ENCODE results near the gene SLU7.

Gene SLU7

DNA sequence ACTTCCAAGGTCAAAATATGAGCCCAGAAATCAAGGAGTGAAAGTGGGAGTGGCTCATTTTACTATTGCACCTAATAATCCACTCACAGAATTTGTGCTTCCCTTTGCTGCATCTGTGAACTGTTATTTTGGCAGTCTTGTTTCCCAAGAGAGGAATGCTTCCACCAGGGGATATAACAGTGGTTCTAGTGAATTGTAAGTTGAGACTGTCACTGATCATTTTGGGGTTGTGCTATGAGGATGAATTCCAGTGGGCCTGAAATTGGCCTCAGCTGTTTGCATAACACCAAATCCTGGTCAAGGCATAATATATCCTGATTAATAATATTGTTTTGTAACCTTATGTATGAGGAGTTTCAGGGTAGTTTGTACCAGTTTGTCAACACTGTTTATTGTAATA, 33.4 kb downstream of the SLU7 start:
- H3K4me1 ChIP-seq (ENCODE audit: insufficient read depth, insufficient read length): no peaks in the 10 kb centered on the region
- H3K9ac ChIP-seq (ENCODE audit: insufficient read length, low read depth): no peak overlapping the region
- TF ChIP-seq SUZ12 (IDR thresholded peaks at IDR 0.05; ENCODE audit: extremely low read depth, insufficient read depth, insufficient read length) (no peak), ZNF274 (IDR thresholded peaks at IDR 0.05; ENCODE audit: low read depth, low read length) (no peak), YY1 (IDR thresholded peaks at IDR 0.05; ENCODE audit: insufficient read depth, insufficient read length) (no peak)
- no peak overlapping the region for H3K4me3 ChIP-seq (ENCODE audit: insufficient read length, low read depth)
- H3K36me3 ChIP-seq (ENCODE audit: insufficient read depth, insufficient read length, low read length): no peaks in the 10 kb centered on the region
- H3K9me3 ChIP-seq (ENCODE audit: insufficient read depth, low read length): peaks cover 10% of the 10 kb centered on the region; the same call in 1 of the 2 replicates
- no peak for DNase-seq (ENCODE audit: low read depth, low spot score)
- no peaks in the 10 kb centered on the region for H3K27me3 ChIP-seq (ENCODE audit: insufficient read depth, insufficient read length)

DNA sequence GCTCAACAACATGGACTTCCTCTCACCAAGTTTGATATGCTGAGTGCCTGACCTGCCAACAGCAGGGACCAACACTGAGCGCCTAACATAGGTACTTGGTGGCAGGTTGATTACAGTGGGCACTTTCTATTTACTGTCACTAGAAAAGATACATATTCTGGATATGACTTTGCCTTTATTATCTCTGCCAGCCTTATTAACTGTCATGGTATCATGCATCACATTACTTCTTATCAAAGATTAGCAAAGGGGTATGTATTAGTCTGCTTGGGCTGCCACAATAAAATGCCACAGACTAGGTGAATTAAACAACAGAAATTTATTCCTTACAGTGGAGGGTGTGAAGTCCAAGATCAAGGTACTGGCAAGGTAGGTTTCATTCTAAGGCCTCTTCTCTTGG, 34.2 kb downstream of the SLU7 start:
- no peak for TF ChIP-seq ZNF274 (IDR thresholded peaks at IDR 0.05; ENCODE audit: low read depth, low read length)
- TF ChIP-seq SUZ12 (IDR thresholded peaks at IDR 0.05; ENCODE audit: extremely low read depth, insufficient read depth, insufficient read length): no peak
- TF ChIP-seq YY1 (IDR thresholded peaks at IDR 0.05; ENCODE audit: insufficient read depth, insufficient read length): no peak
- Histone ChIP-seq H3K4me1 (ENCODE audit: insufficient read depth, insufficient read length) (no peaks in the 10 kb centered on the region), H3K9me3 (ENCODE audit: insufficient read depth, low read length) (peaks cover 10% of the 10 kb centered on the region; the same call in 1 of the 2 replicates), H3K4me3 (ENCODE audit: insufficient read length, low read depth) (no peak overlapping the region), H3K9ac (ENCODE audit: insufficient read length, low read depth) (no peak overlapping the region), H3K36me3 (ENCODE audit: insufficient read depth, insufficient read length, low read length) (no peaks in the 10 kb centered on the region), H3K27me3 (ENCODE audit: insufficient read depth, insufficient read length) (no peaks in the 10 kb centered on the region)
- DNase-seq (ENCODE audit: low read depth, low spot score): no peak

DNA sequence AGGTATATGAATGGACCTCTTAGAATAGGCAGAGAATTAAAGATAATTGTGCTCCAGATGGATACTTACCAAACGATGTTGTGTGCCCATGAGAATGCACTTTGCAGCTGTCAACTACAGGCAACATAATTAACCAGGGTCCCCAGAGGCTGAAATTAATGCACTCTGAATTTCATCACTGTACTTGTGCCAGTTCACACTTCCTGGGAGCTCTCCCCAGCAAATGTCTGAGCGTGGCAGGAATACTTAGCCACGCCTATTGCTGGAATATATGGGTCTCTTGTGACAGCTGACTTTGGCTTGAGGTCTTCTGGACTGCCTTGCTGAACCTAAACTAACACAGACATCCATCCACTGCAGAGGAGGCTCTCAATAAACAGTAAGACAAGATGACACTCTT, 36.5 kb downstream of the SLU7 start:
- no peaks in the 10 kb centered on the region for H3K36me3 ChIP-seq (ENCODE audit: insufficient read depth, insufficient read length, low read length)
- H3K4me1 ChIP-seq (ENCODE audit: insufficient read depth, insufficient read length): no peaks in the 10 kb centered on the region
- TF ChIP-seq SUZ12 (IDR thresholded peaks at IDR 0.05; ENCODE audit: extremely low read depth, insufficient read depth, insufficient read length) (no peak), YY1 (IDR thresholded peaks at IDR 0.05; ENCODE audit: insufficient read depth, insufficient read length) (no peak), ZNF274 (IDR thresholded peaks at IDR 0.05; ENCODE audit: low read depth, low read length) (no peak)
- H3K9ac ChIP-seq (ENCODE audit: insufficient read length, low read depth): no peak overlapping the region
- no peaks in the 10 kb centered on the region for H3K27me3 ChIP-seq (ENCODE audit: insufficient read depth, insufficient read length)
- peaks cover 3% of the 10 kb centered on the region; the same call in 1 of the 2 replicates for H3K9me3 ChIP-seq (ENCODE audit: insufficient read depth, low read length)
- no peak for DNase-seq (ENCODE audit: low read depth, low spot score)
- no peak overlapping the region for H3K4me3 ChIP-seq (ENCODE audit: insufficient read length, low read depth)

DNA sequence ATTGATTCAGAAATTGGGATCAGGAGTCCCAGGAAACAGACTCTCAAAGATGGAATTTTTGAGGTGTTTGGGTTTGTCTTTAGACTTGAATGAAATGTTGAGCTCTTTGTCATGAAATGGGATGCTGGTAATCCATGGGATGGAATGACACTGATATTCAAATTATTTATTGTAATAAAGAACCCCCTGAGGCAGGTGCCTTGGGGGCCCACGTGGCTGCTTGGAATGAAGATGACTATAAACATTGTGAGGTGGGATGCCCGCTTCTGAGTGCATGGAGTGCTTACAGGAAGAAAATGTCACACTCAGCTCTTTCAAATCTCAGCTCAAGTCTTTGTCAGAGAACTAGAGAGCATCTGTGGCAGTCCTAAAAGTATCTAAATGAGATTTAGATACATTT, 38.8 kb downstream of the SLU7 start:
- TF ChIP-seq SUZ12 (IDR thresholded peaks at IDR 0.05; ENCODE audit: extremely low read depth, insufficient read depth, insufficient read length) (no peak), YY1 (IDR thresholded peaks at IDR 0.05; ENCODE audit: insufficient read depth, insufficient read length) (no peak), ZNF274 (IDR thresholded peaks at IDR 0.05; ENCODE audit: low read depth, low read length) (no peak)
- Histone ChIP-seq H3K9ac (ENCODE audit: insufficient read length, low read depth) (no peak overlapping the region), H3K4me3 (ENCODE audit: insufficient read length, low read depth) (no peak overlapping the region), H3K27me3 (ENCODE audit: insufficient read depth, insufficient read length) (no peaks in the 10 kb centered on the region), H3K4me1 (ENCODE audit: insufficient read depth, insufficient read length) (no peaks in the 10 kb centered on the region), H3K36me3 (ENCODE audit: insufficient read depth, insufficient read length, low read length) (no peaks in the 10 kb centered on the region), H3K9me3 (ENCODE audit: insufficient read depth, low read length) (no peaks in the 10 kb centered on the region)
- DNase-seq (ENCODE audit: low read depth, low spot score): no peak

DNA sequence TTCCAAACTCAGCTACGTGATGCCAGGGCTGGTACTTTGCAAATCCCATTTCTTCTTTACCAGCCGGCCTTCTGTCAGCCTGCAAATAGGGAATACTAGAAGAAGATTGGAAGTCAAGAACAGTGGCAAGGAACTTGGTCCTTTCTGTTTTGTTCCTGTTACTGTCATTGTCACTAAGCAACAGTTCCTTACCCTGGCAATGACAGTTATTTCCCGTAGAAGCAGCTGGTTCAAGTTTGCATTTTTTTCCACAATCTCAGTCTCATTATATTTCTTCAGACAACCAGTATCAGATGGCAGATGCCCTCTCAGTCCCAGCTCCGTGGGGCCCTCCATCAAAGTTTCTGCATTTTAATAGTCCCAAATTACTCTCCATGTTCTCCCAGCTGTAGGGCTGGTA, 39.4 kb downstream of the SLU7 start:
- Histone ChIP-seq H3K4me3 (ENCODE audit: insufficient read length, low read depth) (no peak overlapping the region), H3K27me3 (ENCODE audit: insufficient read depth, insufficient read length) (no peaks in the 10 kb centered on the region), H3K9me3 (ENCODE audit: insufficient read depth, low read length) (no peaks in the 10 kb centered on the region), H3K9ac (ENCODE audit: insufficient read length, low read depth) (no peak overlapping the region), H3K4me1 (ENCODE audit: insufficient read depth, insufficient read length) (no peaks in the 10 kb centered on the region), H3K36me3 (ENCODE audit: insufficient read depth, insufficient read length, low read length) (no peaks in the 10 kb centered on the region)
- no peak for DNase-seq (ENCODE audit: low read depth, low spot score)
- TF ChIP-seq YY1 (IDR thresholded peaks at IDR 0.05; ENCODE audit: insufficient read depth, insufficient read length): no peak
- TF ChIP-seq SUZ12 (IDR thresholded peaks at IDR 0.05; ENCODE audit: extremely low read depth, insufficient read depth, insufficient read length): no peak
- TF ChIP-seq ZNF274 (IDR thresholded peaks at IDR 0.05; ENCODE audit: low read depth, low read length): no peak

DNA sequence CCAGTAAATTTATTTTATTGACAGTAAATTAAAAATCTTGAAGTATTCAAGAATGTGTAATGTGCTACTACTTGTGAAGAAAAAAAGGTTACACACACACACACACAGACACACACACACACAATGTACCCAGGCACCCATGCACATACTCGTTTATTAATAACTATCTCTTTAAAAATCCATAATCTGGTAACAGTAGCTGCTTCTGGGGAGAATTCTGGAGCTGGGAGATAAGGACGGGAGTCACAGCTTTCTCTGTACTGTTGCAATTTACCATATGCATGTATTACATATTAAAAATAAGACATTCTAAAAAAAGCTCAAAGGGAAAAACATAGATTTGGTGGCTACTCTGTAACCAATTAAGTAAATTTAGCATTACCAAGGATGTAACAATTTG, 40.6 kb downstream of the SLU7 start:
- Histone ChIP-seq H3K27me3 (ENCODE audit: insufficient read depth, insufficient read length) (no peaks in the 10 kb centered on the region), H3K36me3 (ENCODE audit: insufficient read depth, insufficient read length, low read length) (no peaks in the 10 kb centered on the region), H3K9me3 (ENCODE audit: insufficient read depth, low read length) (no peaks in the 10 kb centered on the region), H3K4me3 (ENCODE audit: insufficient read length, low read depth) (no peak overlapping the region), H3K4me1 (ENCODE audit: insufficient read depth, insufficient read length) (no peaks in the 10 kb centered on the region), H3K9ac (ENCODE audit: insufficient read length, low read depth) (no peak overlapping the region)
- TF ChIP-seq ZNF274 (IDR thresholded peaks at IDR 0.05; ENCODE audit: low read depth, low read length): no peak
- no peak for TF ChIP-seq YY1 (IDR thresholded peaks at IDR 0.05; ENCODE audit: insufficient read depth, insufficient read length)
- no peak for TF ChIP-seq SUZ12 (IDR thresholded peaks at IDR 0.05; ENCODE audit: extremely low read depth, insufficient read depth, insufficient read length)
- no peak for DNase-seq (ENCODE audit: low read depth, low spot score)

DNA sequence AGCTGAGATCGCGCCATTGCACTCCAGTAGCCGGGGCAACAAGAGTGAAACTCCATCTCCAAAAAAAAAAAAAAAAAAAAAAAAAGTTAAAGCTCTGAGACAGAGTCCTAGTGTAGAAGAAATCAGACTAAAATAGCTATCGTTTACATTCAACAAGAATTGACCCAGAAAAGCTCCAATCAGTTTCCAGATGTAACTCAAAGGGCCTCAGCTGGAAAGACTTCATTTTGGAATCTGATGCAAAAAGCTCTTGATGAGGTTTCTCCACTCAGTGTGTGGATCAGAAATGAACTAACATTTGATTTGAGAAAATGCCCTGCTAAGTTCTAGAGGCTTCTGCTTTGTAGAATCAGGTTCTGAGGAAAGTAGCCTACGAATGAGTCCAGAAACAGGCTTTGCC, 41.2 kb downstream of the SLU7 start:
- no peak for DNase-seq (ENCODE audit: low read depth, low spot score)
- no peak overlapping the region for H3K4me3 ChIP-seq (ENCODE audit: insufficient read length, low read depth)
- no peaks in the 10 kb centered on the region for H3K27me3 ChIP-seq (ENCODE audit: insufficient read depth, insufficient read length)
- no peaks in the 10 kb centered on the region for H3K4me1 ChIP-seq (ENCODE audit: insufficient read depth, insufficient read length)
- H3K9ac ChIP-seq (ENCODE audit: insufficient read length, low read depth): no peak overlapping the region
- H3K9me3 ChIP-seq (ENCODE audit: insufficient read depth, low read length): no peaks in the 10 kb centered on the region
- H3K36me3 ChIP-seq (ENCODE audit: insufficient read depth, insufficient read length, low read length): no peaks in the 10 kb centered on the region
- no peak for TF ChIP-seq SUZ12 (IDR thresholded peaks at IDR 0.05; ENCODE audit: extremely low read depth, insufficient read depth, insufficient read length)
- TF ChIP-seq ZNF274 (IDR thresholded peaks at IDR 0.05; ENCODE audit: low read depth, low read length): no peak
- no peak for TF ChIP-seq YY1 (IDR thresholded peaks at IDR 0.05; ENCODE audit: insufficient read depth, insufficient read length)

Measured in NT2/D1 (cell line).